Myometrial cell (primary cell): ENCODE results near the gene HDAC3. TPM values are rescaled to one million over a fixed set of nuclear protein-coding genes. Genes with fewer than 3 reads are reported as not detected.

Experiments used
- total RNA-seq: library from RNA; depleted of rRNA; stranded (reverse); fragments of >200 nt; gene quantifications from 2 replicates; pipeline ENCODE4 v1.2.3, GENCODE V29; 2015

The HDAC3 gene
- total RNA-seq, result 55.1 and 67.2 TPM in 2 replicates

GRCh38 chr5:141636413-141637122, at the start of gene HDAC3, which contains the start of gene RELL2:
TSS of gene HDAC3 (minus strand) at chr5:141636849. CDS start at chr5:141636790, 59 bp downstream.
TSS of gene RELL2 (plus strand) at chr5:141636997. CDS start at chr5:141638226, 1,229 bp downstream.

GRCh38 chr5:141681695-141682641, 45.3 kb upstream of the HDAC3 start, which contains the start of gene ARAP3:
TSS of gene ARAP3 (minus strand) at chr5:141682230. CDS start at chr5:141680486, 1,744 bp downstream.

GRCh38 chr5:141650851-141651727, 14.4 kb upstream of the HDAC3 start, which contains the start of gene FCHSD1:
TSS of gene FCHSD1 (minus strand) at chr5:141651418. CDS start at chr5:141651368, 50 bp downstream.

GRCh38 chr5:141618804-141619554, 17.7 kb downstream of the HDAC3 start, which contains the start of gene DIAPH1:
TSS of gene DIAPH1 (minus strand) at chr5:141619000. CDS start at chr5:141618914, 86 bp downstream.

Other genes starting within 250 kb of the HDAC3 start
- 3.9 and 4.6 TPM in 2 replicates for gene PCDHGB4, start 249.2 kb downstream of the HDAC3 start, total RNA-seq
- gene PCDHGA8, start 244.2 kb downstream of the HDAC3 start, total RNA-seq, result 0.71 and 0.86 TPM in 2 replicates
- 6.7 and 7.2 TPM in 2 replicates for gene PCDHGB5, start 238.9 kb downstream of the HDAC3 start, total RNA-seq
- gene PCDHGA9, start 234.1 kb downstream of the HDAC3 start, total RNA-seq, result 0.86 and 1.9 TPM in 2 replicates
- gene PCDHGB6, start 228.8 kb downstream of the HDAC3 start, total RNA-seq, result 0.29 and 0.89 TPM in 2 replicates
- gene PCDHGA10, start 223.9 kb downstream of the HDAC3 start, total RNA-seq, result 4.3 and 4.6 TPM in 2 replicates
- gene PCDHGB7, start 219.2 kb downstream of the HDAC3 start, total RNA-seq, result 4.3 and 6.0 TPM in 2 replicates
- 5.3 and 8.4 TPM in 2 replicates for gene PCDHGA11, start 215.8 kb downstream of the HDAC3 start, total RNA-seq
- 14.9 and 15.6 TPM in 2 replicates for gene PCDHGA12, start 206.3 kb downstream of the HDAC3 start, total RNA-seq
- gene PCDHGC3, start 160.9 kb downstream of the HDAC3 start, total RNA-seq, result 38.6 TPM in 2 replicates
- under 0.01 and 0.58 TPM in 2 replicates for gene PCDHGC4, start 151.8 kb downstream of the HDAC3 start, total RNA-seq
- gene PCDHGC5, start 147.8 kb downstream of the HDAC3 start, total RNA-seq, result 0.71 and 1.2 TPM in 2 replicates
- 36.6 and 46.8 TPM in 2 replicates for gene DIAPH1, start 17.8 kb downstream of the HDAC3 start, total RNA-seq
- 3.5 and 6.2 TPM in 2 replicates for gene RELL2, start 148 bp upstream of the HDAC3 start, total RNA-seq
- gene FCHSD1, start 14.6 kb upstream of the HDAC3 start, total RNA-seq, result 23.6 and 32.6 TPM in 2 replicates
- 10.1 and 11.5 TPM in 2 replicates for gene ARAP3, start 45.4 kb upstream of the HDAC3 start, total RNA-seq
- not detected in 2 replicates for gene PCDH1, start 241.6 kb upstream of the HDAC3 start, total RNA-seq